ENCODE measurements around the gene EDA.

EDA gene

GRCh38 chrX:69961365-69962072, 345.6 kb downstream of the EDA start:
- DNase-seq = no peak
- Histone ChIP-seq H3K27me3 (no peaks in the 10 kb centered on the region), H3K4me3 (ENCODE audit: low read depth, low read length) (no peak overlapping the region), H3K4me1 (no peaks in the 10 kb centered on the region), H3K36me3 (no peaks in the 10 kb centered on the region), H3K9me3 (no peaks in the 10 kb centered on the region)
- no peak for TF ChIP-seq CTCF (IDR thresholded peaks at IDR 0.05; ENCODE audit: low read depth, low read length)

- Histone ChIP-seq H3K36me3 (no peaks in the 10 kb centered on the region), H3K9me3 (no peaks in the 10 kb centered on the region)
- no peak for TF ChIP-seq CTCF (IDR thresholded peaks at IDR 0.05; ENCODE audit: low read depth, low read length)
Measured at GRCh38 chrX:69968950-69969349, 353.0 kb downstream of the EDA start.

GRCh38 chrX:69969460-69969859, 353.5 kb downstream of the EDA start:
- Histone ChIP-seq H3K36me3 (no peaks in the 10 kb centered on the region), H3K4me3 (ENCODE audit: low read depth, low read length) (no peak overlapping the region), H3K27me3 (no peaks in the 10 kb centered on the region), H3K4me1 (no peaks in the 10 kb centered on the region), H3K9me3 (no peaks in the 10 kb centered on the region)
- TF ChIP-seq CTCF (IDR thresholded peaks at IDR 0.05; ENCODE audit: low read depth, low read length) = no peak
- no peak for DNase-seq

More at GRCh38 chrX:69968950-69969349, 353.0 kb downstream of the EDA start:
- Histone ChIP-seq H3K4me1 (no peaks in the 10 kb centered on the region), H3K27me3 (no peaks in the 10 kb centered on the region), H3K4me3 (ENCODE audit: low read depth, low read length) (no peak overlapping the region)
- DNase-seq = peak; percentile 10

- H3K27me3 ChIP-seq = no peaks in the 10 kb centered on the region
- no peaks in the 10 kb centered on the region for H3K36me3 ChIP-seq
- H3K9me3 ChIP-seq = no peaks in the 10 kb centered on the region
- H3K4me3 ChIP-seq (ENCODE audit: low read depth, low read length) = no peak overlapping the region
- DNase-seq = no peak
- TF ChIP-seq CTCF (IDR thresholded peaks at IDR 0.05; ENCODE audit: low read depth, low read length) = no peak
- H3K4me1 ChIP-seq = no peaks in the 10 kb centered on the region
Measured at GRCh38 chrX:69987691-69988090, 371.8 kb downstream of the EDA start.

GRCh38 chrX:69988955-69989394, 373.1 kb downstream of the EDA start:
- Histone ChIP-seq H3K36me3 (no peaks in the 10 kb centered on the region), H3K9me3 (no peaks in the 10 kb centered on the region), H3K4me3 (ENCODE audit: low read depth, low read length) (no peak overlapping the region), H3K27me3 (no peaks in the 10 kb centered on the region), H3K4me1 (no peaks in the 10 kb centered on the region)
- TF ChIP-seq CTCF (IDR thresholded peaks at IDR 0.05; ENCODE audit: low read depth, low read length) = no peak
- DNase-seq = no peak

GRCh38 chrX:69991685-69992084, 375.8 kb downstream of the EDA start:
- Histone ChIP-seq H3K4me1 (no peaks in the 10 kb centered on the region), H3K36me3 (no peaks in the 10 kb centered on the region), H3K27me3 (no peaks in the 10 kb centered on the region), H3K4me3 (ENCODE audit: low read depth, low read length) (no peak overlapping the region), H3K9me3 (no peaks in the 10 kb centered on the region)
- no peak for DNase-seq
- TF ChIP-seq CTCF (IDR thresholded peaks at IDR 0.05; ENCODE audit: low read depth, low read length) = no peak

Measured in BE2C (cell line).